HG03354 (cell line): Measurements from ENCODE around the gene FBXW11.

Source experiments
- ATAC-seq: cut with Tn5 transposase; IDR thresholded peaks from one replicate; pipeline ENCODE4 v1.9.1; 2021; ENCODE audit warnings: mild to moderate bottlenecking; ENCODE audit not compliant: unreplicated experiment, poor library complexity, severe bottlenecking

FBXW11 gene

DNA sequence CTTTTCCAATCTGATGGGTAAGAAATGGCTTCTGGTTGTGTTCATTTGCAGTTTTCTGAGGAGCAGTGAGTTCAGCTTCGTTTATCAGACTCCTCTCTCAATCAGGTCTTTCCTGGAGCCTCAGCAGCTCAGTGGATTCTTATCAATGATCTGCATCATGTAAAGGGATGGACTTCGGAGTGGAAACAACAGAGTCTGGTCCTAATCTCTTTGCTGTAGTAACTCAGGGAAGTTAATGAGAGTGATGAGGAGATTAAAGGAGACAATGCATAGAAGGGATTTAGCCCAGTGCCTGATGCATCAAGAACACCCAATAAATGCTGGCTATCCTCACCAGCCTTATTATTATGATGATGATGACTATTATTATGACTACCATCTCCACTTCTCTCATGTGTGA, 173.7 kb downstream of the FBXW11 start:
- no peak for ATAC-seq

DNA sequence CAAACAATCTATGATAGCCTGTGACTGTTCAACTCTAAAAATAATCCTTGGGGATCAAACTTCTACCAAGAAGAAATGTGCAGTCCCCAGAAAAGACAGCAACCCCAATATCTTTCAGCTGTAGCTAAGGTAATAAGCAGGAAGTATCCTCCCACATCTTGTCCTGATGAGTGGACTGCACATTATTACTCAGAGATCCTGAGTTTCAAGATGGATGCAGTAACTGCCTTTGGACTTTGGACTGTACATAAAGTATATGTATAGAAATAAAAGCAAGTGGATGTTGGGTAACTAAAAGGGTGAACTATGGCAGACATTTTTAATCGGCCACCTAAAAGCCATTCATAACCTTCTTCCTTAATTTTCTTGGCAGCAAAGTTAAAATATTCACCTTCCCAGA, 175.8 kb downstream of the FBXW11 start:
- ATAC-seq: no peak

DNA sequence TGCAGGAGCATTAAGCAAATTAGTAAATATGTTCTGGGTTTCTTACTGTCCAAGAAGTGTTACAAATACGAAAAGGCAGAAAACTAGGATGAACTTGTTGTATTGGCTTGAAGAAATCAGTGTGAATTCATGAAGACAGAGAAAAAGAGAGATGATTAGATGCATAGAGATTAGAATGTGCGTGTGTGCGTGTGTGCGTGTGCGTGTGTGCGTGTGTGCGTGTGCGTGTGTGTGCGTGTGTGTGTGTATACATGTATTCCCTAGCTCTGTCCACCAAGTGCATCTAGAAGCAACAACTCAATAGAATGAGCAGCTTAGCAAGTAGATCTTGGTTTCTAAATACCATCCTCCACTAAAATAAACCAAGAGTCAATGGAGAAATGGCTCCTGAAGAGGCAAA, 179.3 kb downstream of the FBXW11 start:
- ATAC-seq: no peak

DNA sequence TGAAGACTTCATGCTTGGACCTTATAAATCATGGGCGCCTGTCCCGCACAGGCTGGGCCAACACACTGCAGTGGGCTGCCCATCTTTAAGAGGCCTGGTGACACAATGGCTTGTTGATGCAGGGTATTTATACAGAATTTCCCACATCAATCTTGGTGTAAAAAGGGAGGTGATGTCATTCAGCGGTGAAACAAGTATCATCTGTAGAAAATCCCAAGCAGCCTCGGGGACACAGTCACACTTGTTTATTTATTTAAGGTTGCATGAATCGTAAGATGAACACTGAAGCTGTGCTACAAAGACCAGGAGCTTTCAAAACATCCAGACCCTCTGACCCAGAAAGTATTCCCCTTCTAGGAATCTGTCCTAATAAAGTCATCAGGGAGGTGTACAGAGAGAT, 180.3 kb downstream of the FBXW11 start:
- no peak for ATAC-seq

DNA sequence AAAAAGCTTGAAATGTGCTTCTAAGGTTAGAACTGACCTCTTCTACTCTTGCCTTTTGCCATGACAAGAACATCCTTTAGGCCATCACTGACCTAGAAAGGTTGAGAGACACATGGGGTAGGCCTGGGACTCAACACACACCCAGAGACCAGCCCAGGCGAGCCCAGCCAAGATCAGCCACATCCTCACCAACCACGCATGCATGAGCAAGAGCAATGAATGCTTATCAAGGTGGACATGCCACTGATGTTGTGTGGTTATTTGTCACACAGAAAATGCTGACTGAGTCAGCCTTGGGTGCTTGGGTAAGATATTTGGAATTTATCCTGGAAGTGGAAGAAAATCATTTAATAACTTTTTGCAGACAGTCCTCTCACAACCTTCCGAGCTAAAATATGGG, 181.4 kb downstream of the FBXW11 start:
- ATAC-seq: no peak

DNA sequence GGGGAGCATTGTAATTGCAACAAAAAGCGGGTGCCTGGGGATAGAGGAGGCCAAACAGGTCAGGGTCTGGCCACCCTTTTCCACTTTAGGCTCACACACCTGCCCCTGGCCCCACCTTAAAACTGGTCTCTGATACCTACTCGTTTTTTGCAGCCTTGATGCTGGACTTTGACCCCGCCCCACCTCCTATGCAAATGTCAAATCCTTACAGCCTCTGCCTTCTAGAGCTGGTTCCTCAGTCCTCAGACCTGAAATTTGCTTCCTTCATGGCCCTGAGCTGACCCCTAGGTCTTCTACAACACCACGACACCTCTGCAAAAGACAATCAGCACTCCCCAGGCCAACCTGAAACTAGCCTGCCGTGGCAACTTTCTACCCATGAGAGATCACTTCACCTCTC, 183.2 kb downstream of the FBXW11 start:
- no peak for ATAC-seq

DNA sequence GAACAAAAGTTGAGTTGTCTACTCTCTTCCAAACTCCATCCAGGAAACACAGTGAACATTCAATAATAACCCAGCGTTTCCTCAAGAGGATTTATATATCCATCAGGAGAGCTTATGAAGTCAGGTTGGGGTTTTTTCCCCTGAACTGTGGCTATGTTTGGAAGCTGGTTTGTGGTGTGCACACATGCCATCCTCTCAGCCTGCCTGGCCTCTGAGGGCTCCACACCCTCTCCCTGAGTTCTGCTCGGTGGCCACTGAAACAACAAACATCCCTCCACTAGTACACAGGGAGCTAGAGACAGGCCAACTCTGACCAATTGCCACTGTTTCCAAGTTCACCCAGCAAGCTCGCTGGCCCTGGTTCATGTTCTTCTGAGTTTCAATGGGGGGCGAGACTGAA, 185.2 kb downstream of the FBXW11 start:
- no peak for ATAC-seq

DNA sequence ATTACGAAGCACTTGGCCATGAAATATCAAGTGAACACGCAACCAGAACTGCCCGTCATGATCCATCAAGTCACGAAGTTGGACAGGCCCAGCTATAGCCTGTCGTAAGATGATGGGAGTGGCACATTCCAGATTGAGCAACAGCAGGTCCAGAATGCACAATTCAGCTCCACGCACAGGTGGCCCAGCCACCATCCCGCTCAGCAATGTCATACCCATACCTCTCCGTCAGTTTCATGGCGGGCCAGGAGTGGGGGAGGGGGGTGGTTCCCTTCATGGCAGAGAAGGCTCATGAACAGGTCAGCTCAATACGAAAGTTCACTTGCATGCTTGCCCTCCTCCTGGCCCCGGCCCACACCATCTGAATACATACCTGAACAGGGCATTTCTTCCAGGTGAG, 185.9 kb downstream of the FBXW11 start:
- ATAC-seq: no peak

DNA sequence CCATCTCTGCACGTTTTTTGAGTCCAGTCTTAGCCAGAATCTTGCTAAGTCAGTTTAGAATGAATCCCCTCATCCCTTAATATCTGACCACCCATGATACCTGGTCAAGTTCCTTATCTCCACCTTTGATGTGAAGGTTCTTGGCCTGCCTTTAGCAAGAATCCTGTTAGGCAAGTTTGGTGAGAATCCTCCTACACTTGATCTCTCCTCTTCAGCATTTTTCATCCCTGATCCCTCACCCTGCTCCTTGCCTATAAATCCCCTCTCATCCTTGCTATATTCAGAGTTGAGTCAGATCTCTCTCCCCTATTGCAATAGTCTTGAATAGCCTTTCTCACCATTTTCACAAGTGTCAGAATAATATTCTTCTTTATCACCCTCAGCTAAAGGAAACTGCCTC, 189.8 kb downstream of the FBXW11 start:
- no peak for ATAC-seq

DNA sequence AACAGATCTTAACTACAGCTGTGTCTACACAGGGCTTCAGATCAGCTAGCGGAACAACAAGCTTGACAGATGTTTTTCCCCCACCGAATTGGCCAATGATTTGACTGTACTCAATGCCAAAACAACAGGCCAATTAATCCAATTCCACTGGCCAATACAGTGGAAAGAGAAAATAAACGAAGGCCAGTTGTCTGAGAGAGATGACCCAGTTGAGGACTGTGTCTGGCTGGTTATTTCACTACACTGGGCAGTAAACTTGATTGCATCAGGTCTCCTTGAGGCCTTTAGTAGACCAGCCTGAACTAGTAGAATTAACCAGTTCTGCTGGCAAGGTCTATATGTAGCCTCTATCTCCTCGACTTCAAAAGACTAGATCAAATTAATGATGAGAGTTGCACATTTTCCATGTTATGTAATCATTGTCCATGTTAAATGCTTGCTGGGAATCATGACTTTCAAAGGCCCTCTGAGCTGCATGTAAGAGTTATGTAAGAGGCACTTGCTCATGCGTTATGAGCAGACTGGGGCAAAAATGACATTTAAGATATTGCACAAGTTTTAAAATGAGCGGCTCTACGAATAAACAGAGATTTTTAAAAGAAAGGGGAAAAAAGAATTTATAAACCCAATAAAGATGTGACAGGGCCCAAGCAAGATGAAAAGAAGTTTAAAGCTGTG, 192.5 kb downstream of the FBXW11 start:
- no peak for ATAC-seq

DNA sequence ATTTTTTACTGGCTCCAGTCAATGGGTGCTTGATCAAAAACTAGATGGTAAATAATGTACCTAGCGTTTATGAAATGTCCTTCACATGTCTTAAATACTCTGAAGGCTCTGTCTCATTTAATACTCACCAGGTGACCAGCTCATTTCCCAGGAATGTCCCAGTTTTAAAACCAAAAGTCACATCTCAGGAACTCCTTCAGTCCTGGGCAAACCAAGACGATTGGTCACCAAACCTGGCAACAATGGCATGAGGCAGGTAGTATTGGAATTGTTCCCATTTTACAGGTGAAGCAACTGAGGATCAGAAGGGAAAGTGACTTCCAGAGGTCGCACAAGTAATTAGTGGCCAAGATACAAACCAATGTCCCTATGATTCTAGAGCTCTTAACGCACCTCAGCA, 193.2 kb downstream of the FBXW11 start:
- ATAC-seq: no peak
